GM23338 (cell line): ENCODE measurements around the gene AS3MT. TPM values are rescaled to one million over a fixed set of nuclear protein-coding genes. Genes with fewer than 3 reads are reported as not detected.

ENCODE experiments used
- ATAC-seq: fragments of 200-7000 bp; cut with Tn5 transposase; 3 replicates; pipeline ENCODE4 v1.9.1; 2020
- DNase-seq: peaks from one replicate; pipeline ENCODE4 v3.0.0-alpha.2; 2015; ENCODE audit warnings: low spot score
- H2AFZ ChIP-seq: fragments of 200-600 bp; sonication (generic); 2 replicates; pipeline ENCODE4 v1.8.0; 2016; ENCODE audit warnings: antibody characterized with exemption, mild to moderate bottlenecking, moderate library complexity
- H3F3A ChIP-seq: fragments of 200-600 bp; sonication (generic); replicated peaks from 2 replicates; pipeline ENCODE4 v1.8.0; 2017; ENCODE audit warnings: antibody characterized with exemption, mixed run types, low read depth
- H3K27ac ChIP-seq: fragments of 200-600 bp; sonication (generic); 2 replicates; pipeline ENCODE4 v1.6.1; 2016; ENCODE audit warnings: low read depth
- H3K27me3 ChIP-seq: fragments of 200-600 bp; sonication (generic); 2 replicates; pipeline ENCODE4 v1.8.0; 2016; ENCODE audit warnings: mild to moderate bottlenecking, mixed run types, moderate library complexity; ENCODE audit not compliant: insufficient read depth
- H3K36me3 ChIP-seq: fragments of 200-600 bp; sonication (generic); 2 replicates; pipeline ENCODE4 v1.8.0; 2016; ENCODE audit warnings: mild to moderate bottlenecking; ENCODE audit not compliant: insufficient read depth
- H3K4me1 ChIP-seq: fragments of 200-600 bp; sonication (generic); 2 replicates; pipeline ENCODE4 v1.8.0; 2016; ENCODE audit warnings: mild to moderate bottlenecking, moderate library complexity; ENCODE audit not compliant: insufficient read depth
- H3K4me2 ChIP-seq: fragments of 200-600 bp; sonication (generic); 2 replicates; pipeline ENCODE4 v1.7.1; 2017; ENCODE audit warnings: mixed run types
- H3K4me3 ChIP-seq: fragments of 200-600 bp; sonication (generic); 2 replicates; pipeline ENCODE4 v1.6.1; 2016; ENCODE audit warnings: mixed run types
- H3K79me2 ChIP-seq: fragments of 200-600 bp; sonication (generic); replicated peaks from 2 replicates; pipeline ENCODE4 v1.8.0; 2017; ENCODE audit warnings: mild to moderate bottlenecking; ENCODE audit not compliant: insufficient read depth
- H3K9me2 ChIP-seq: fragments of 200-600 bp; sonication (generic); 2 replicates; pipeline ENCODE4 v1.8.0; 2017; ENCODE audit not compliant: insufficient read depth
- H4K20me1 ChIP-seq: fragments of 200-600 bp; sonication (generic); replicated peaks from 2 replicates; pipeline ENCODE4 v1.8.0; 2017; ENCODE audit warnings: mild to moderate bottlenecking; ENCODE audit not compliant: insufficient read depth
- H3K27ac Mint-ChIP-seq: 2 replicates; pipeline ENCODE4 v1.8.0; 2020; ENCODE audit warnings: inconsistent platforms, mild to moderate bottlenecking, moderate library complexity, mixed read lengths
- H3K27me3 Mint-ChIP-seq: 3 replicates; pipeline ENCODE4 v1.8.0; 2022; ENCODE audit warnings: low read depth, mild to moderate bottlenecking, moderate library complexity, mixed read lengths, inconsistent platforms; ENCODE audit not compliant: insufficient read depth, poor library complexity
- H3K36me3 Mint-ChIP-seq: 3 replicates; pipeline ENCODE4 v1.8.0; 2021; ENCODE audit warnings: low read depth, mild to moderate bottlenecking, inconsistent platforms, moderate library complexity, mixed read lengths
- H3K4me1 Mint-ChIP-seq: 3 replicates; pipeline ENCODE4 v1.8.0; 2020; ENCODE audit warnings: mild to moderate bottlenecking, inconsistent platforms, mixed read lengths
- H3K4me3 Mint-ChIP-seq: 3 replicates; pipeline ENCODE4 v1.8.0; 2021; ENCODE audit warnings: moderate library complexity, mild to moderate bottlenecking, inconsistent platforms, mixed read lengths
- H3K9me3 Mint-ChIP-seq: 3 replicates; pipeline ENCODE4 v1.8.0; 2020; ENCODE audit warnings: moderate library complexity, mild to moderate bottlenecking, inconsistent platforms, mixed read lengths
- CREB1 ChIP-seq: fragments of 250-450 bp; sonication (Bioruptor Pico); IDR thresholded peaks from 2 replicates; pipeline ENCODE4 v1.5.0; 2020; ENCODE audit warnings: low read depth, mild to moderate bottlenecking, moderate library complexity
- CTCF ChIP-seq, 2 experiments: fragments of 200-600 bp in 1 of 2; sonication (generic) in 1 of 2; conservative IDR thresholded peaks; 2 replicates each; pipeline versions ENCODE4 v1.5.1 to v1.6.1; 2016 to 2017; ENCODE audit warnings: antibody characterized with exemption in 2 of 2, low read depth in 2 of 2, mild to moderate bottlenecking in 2 of 2, moderate library complexity in 1 of 2
- ETS1 ChIP-seq: IDR thresholded peaks from 2 replicates; pipeline ENCODE4 v1.6.1; 2016; ENCODE audit warnings: antibody characterized with exemption
- EZH2 ChIP-seq: fragments of 200-600 bp; sonication (generic); IDR thresholded peaks from one replicate; pipeline ENCODE4 v1.8.0; 2017; ENCODE audit warnings: antibody characterized with exemption, mild to moderate bottlenecking, low read depth; ENCODE audit not compliant: unreplicated experiment
- EZH2phosphoT487 ChIP-seq: fragments of 200-600 bp; sonication (generic); IDR thresholded peaks from one replicate; pipeline ENCODE4 v1.8.1; 2018; ENCODE audit warnings: antibody characterized with exemption; ENCODE audit not compliant: unreplicated experiment
- JUNB ChIP-seq: IDR thresholded peaks from one replicate; pipeline ENCODE4 v1.6.1; 2016; ENCODE audit warnings: antibody characterized with exemption; ENCODE audit not compliant: unreplicated experiment
- POLR2AphosphoS5 ChIP-seq: IDR thresholded peaks from 2 replicates; pipeline ENCODE4 v1.6.1; 2016; ENCODE audit warnings: antibody characterized with exemption, low read depth
- REST ChIP-seq: IDR thresholded peaks from one replicate; pipeline ENCODE4 v1.6.1; 2018; ENCODE audit warnings: antibody characterized with exemption; ENCODE audit not compliant: unreplicated experiment
- STAT1 ChIP-seq: IDR thresholded peaks from one replicate; pipeline ENCODE4 v1.6.1; 2016; ENCODE audit warnings: antibody characterized with exemption; ENCODE audit not compliant: unreplicated experiment
- ZNF114 ChIP-seq: fragments of 250-450 bp; sonication (Bioruptor Pico); IDR thresholded peaks from 2 replicates; pipeline ENCODE4 v1.5.0; 2020; ENCODE audit warnings: mild to moderate bottlenecking, moderate library complexity
- ZNF331 ChIP-seq: fragments of 250-450 bp; sonication (Bioruptor Pico); IDR thresholded peaks from 2 replicates; pipeline ENCODE4 v1.5.0; 2020; ENCODE audit warnings: low read depth, mild to moderate bottlenecking, moderate library complexity
- ZNF462 ChIP-seq: fragments of 250-450 bp; sonication (Bioruptor Pico); IDR thresholded peaks from 2 replicates; pipeline ENCODE4 v1.5.0; 2020; ENCODE audit warnings: mild to moderate bottlenecking, moderate library complexity
- polyA plus RNA-seq: library from polyadenylated mRNA; unstranded; fragments of >200 nt; fragmentation: Nextera tagmentation; extraction: Ambion mirVana; gene quantifications from 2 replicates; pipeline ENCODE4 v1.2.1, GENCODE V29; 2016
- total RNA-seq: library from RNA; depleted of rRNA; stranded (reverse); fragments of >200 nt; shearing (Covaris generic); gene quantifications from 2 replicates; pipeline ENCODE4 v1.2.3, GENCODE V29; 2014

AS3MT gene
- total and polyA plus RNA-seq, 2 experiments from 2014 or later: 6.3 to 8.8 TPM

GRCh38 chr10:102949916-102950315 is 80.6 kb downstream of the AS3MT start:
- no peak overlapping the region for H3K4me2 ChIP-seq
- no peak overlapping the region for H3K27ac ChIP-seq
- no peaks in the 10 kb centered on the region for H3K9me2 ChIP-seq
- peaks cover 14% of the 10 kb centered on the region for H3K4me1 ChIP-seq
- H3K4me1 Mint-ChIP-seq: peaks cover 14% of the 10 kb centered on the region; the same call in 2 of the 3 replicates
- DNase-seq (no peak), ATAC-seq (no peak)
- no peak for TF ChIP-seq JUNB
- no peak for TF ChIP-seq ZNF462 (CRISPR knock-in tag)
- TF ChIP-seq STAT1: no peak
- TF ChIP-seq EZH2phosphoT487: no peak
- no peak for TF ChIP-seq ETS1
- TF ChIP-seq ZNF331 (CRISPR knock-in tag): no peak
- TF ChIP-seq CTCF (conservative IDR thresholded peaks at IDR 0.05; ENCODE audit: low read depth in 2 of 2): no peak
- TF ChIP-seq ZNF114 (CRISPR knock-in tag): no peak
- no peak for TF ChIP-seq POLR2AphosphoS5
- TF ChIP-seq REST: no peak
- TF ChIP-seq EZH2: no peak
- no peak for TF ChIP-seq CREB1
- H3K9me3 Mint-ChIP-seq: no peaks in the 10 kb centered on the region
- H3K27ac Mint-ChIP-seq: no peak overlapping the region
- H4K20me1 ChIP-seq: peaks cover 16% of the 10 kb centered on the region
- H3K27me3 ChIP-seq: no peaks in the 10 kb centered on the region
- H3K27me3 Mint-ChIP-seq: no peaks in the 10 kb centered on the region
- H2AFZ ChIP-seq: no peak overlapping the region
- peaks cover 4% of the 10 kb centered on the region; the same call in 2 of the 3 replicates for H3K36me3 Mint-ChIP-seq
- no peaks in the 10 kb centered on the region for H3K36me3 ChIP-seq
- no peak overlapping the region for H3K4me3 ChIP-seq
- no peaks in the 10 kb centered on the region for H3F3A ChIP-seq
- peaks cover 3% of the 10 kb centered on the region; the same call in 1 of the 2 replicates for H3K79me2 ChIP-seq
- no peak overlapping the region for H3K4me3 Mint-ChIP-seq
